ENCODE data around the gene DRD4. TPM values are rescaled to one million over a fixed set of nuclear protein-coding genes. Genes with fewer than 3 reads are reported as not detected.

The DRD4 gene
- total and polyA plus RNA-seq, 9 of the 15 experiments (the other 6 are each of a cell fraction or from before 2014, with no cell fraction given), result 0.04 to 0.95 (median 0.21) TPM; not detected in 5

- no peak for TF ChIP-seq CEBPZ (IDR thresholded peaks at IDR 0.05; ENCODE audit: borderline replicate concordance, low read depth, low read length)
- TF ChIP-seq YBX1 (IDR thresholded peaks at IDR 0.05), result no peak
- 0 out of 2 replicates have a peak, but pooled peaks have one; percentile 27 for TF ChIP-seq BRD4 (IDR thresholded peaks at IDR 0.05)
- TF ChIP-seq ZNF436 (CRISPR knock-in tag; IDR thresholded peaks at IDR 0.05), result no peak
- no peak for TF ChIP-seq DACH1 (IDR thresholded peaks at IDR 0.05; ENCODE audit: partially characterized antibody)
- no peak for TF ChIP-seq GABPB1 (CRISPR knock-in tag; IDR thresholded peaks at IDR 0.05)
- no peak for TF ChIP-seq CBX5 (IDR thresholded peaks at IDR 0.05; ENCODE audit: borderline replicate concordance, low read depth)
- TF ChIP-seq SETDB1 (IDR thresholded peaks at IDR 0.05; ENCODE audit: low read length), result no peak
- TF ChIP-seq RBM22 (IDR thresholded peaks at IDR 0.05; ENCODE audit: low read depth, low read length, poor library complexity, severe bottlenecking), result no peak
- TF ChIP-seq ZNF133 (CRISPR knock-in tag; IDR thresholded peaks at IDR 0.05), result no peak
- no peak for TF ChIP-seq THRAP3 (IDR thresholded peaks at IDR 0.05; ENCODE audit: borderline replicate concordance)
- TF ChIP-seq MYC (IDR thresholded peaks at IDR 0.05; ENCODE audit: low read depth, low read length), result peak; percentile 77
- no peak for TF ChIP-seq MYC (CRISPR knock-in tag; IDR thresholded peaks at IDR 0.05; ENCODE audit: borderline replicate concordance, low read depth)
- no peak for TF ChIP-seq ARID3A (IDR thresholded peaks at IDR 0.05; ENCODE audit: borderline replicate concordance, low read depth, low read length)
- no peak for TF ChIP-seq HNRNPH1 (optimal IDR thresholded peaks at IDR 0.05; ENCODE audit: low read depth, low read length)
- no peak for TF ChIP-seq ZNF263 (CRISPR knock-in tag; IDR thresholded peaks at IDR 0.05; ENCODE audit: borderline replicate concordance)
- TF ChIP-seq NCOA2 (IDR thresholded peaks at IDR 0.05; ENCODE audit: partially characterized antibody in 2 of 2), result no peak
- TF ChIP-seq HINFP (tag; conservative IDR thresholded peaks at IDR 0.05; ENCODE audit: low read depth), result 0 out of 2 replicates have a peak, but pooled peaks have one; percentile 18
- TF ChIP-seq ETS1 (conservative IDR thresholded peaks at IDR 0.05; ENCODE audit: control insufficient read depth, low read depth, low read length), result no peak
- TF ChIP-seq ZNF444 (CRISPR knock-in tag; IDR thresholded peaks at IDR 0.05), result no peak
Measured at GRCh38 chr11:665704-666281, 28.7 kb downstream of the DRD4 start (continued).
